Gastrocnemius medialis (tissue), 4 donors: ENCODE data around the gene FAM217A.

Experiments used
- POLR2A ChIP-seq, 2 donors: fragments of 450-650 bp; IDR thresholded peaks; one replicate each; pipeline ENCODE4 v1.6.1; 2017; ENCODE audit warnings: antibody characterized with exemption in 2 of 2, mild to moderate bottlenecking in 2 of 2, moderate library complexity in 2 of 2
- TF ChIP-seq, protein P1 (sequence below), 5 experiments: fragments of 450-650 bp in 3 of 5; fragments of 200-600 bp in 2 of 5; sonication (generic) in 2 of 5; IDR thresholded peaks in 4 of 5; conservative IDR thresholded peaks in 1 of 5; 1 replicate in 4 of 5; 2 replicates in 1 of 5; pipeline ENCODE4 v1.5.1; 2016 to 2019; ENCODE audit warnings: antibody characterized with exemption in 5 of 5, mild to moderate bottlenecking in 3 of 5, moderate library complexity in 3 of 5

DNA sequence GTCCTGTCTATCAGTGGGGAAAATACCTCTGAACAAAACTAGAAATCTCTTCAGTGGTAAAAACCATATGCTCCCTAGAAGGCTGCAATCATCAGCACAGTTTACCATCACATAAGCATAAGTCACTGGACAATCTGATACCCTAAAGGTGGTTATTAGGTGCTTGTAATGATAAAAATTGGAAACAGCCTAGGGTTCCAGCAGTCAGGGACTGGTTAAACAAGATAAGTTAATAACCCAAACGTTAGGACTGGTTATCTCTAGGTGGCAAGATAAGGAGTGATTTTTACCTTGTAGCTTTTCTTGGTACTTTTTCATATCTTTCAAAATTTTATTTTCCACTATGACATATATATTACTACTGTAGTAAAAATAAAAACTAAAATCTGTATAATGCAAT, 45.4 kb upstream of the FAM217A start:
- TF ChIP-seq POLR2A (IDR thresholded peaks at IDR 0.05), result no peak
- TF ChIP-seq, protein P1, sequence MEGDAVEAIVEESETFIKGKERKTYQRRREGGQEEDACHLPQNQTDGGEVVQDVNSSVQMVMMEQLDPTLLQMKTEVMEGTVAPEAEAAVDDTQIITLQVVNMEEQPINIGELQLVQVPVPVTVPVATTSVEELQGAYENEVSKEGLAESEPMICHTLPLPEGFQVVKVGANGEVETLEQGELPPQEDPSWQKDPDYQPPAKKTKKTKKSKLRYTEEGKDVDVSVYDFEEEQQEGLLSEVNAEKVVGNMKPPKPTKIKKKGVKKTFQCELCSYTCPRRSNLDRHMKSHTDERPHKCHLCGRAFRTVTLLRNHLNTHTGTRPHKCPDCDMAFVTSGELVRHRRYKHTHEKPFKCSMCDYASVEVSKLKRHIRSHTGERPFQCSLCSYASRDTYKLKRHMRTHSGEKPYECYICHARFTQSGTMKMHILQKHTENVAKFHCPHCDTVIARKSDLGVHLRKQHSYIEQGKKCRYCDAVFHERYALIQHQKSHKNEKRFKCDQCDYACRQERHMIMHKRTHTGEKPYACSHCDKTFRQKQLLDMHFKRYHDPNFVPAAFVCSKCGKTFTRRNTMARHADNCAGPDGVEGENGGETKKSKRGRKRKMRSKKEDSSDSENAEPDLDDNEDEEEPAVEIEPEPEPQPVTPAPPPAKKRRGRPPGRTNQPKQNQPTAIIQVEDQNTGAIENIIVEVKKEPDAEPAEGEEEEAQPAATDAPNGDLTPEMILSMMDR (IDR thresholded peaks at IDR 0.05 in 4 of 5, conservative IDR thresholded peaks at IDR 0.05 in 1 of 5), result no peak
